Brain microvascular endothelial cell (primary cell): ENCODE data around the gene EFCAB5.

Experiments used
- DNase-seq: peaks from one replicate; pipeline ENCODE4 v3.0.0-alpha.2; 2020
- H3K27ac ChIP-seq: fragments of 250-450 bp; sonication (Bioruptor Pico); 2 replicates; pipeline ENCODE4 v1.5.1; 2020; ENCODE audit warnings: mild to moderate bottlenecking, moderate library complexity
- H3K27me3 ChIP-seq: fragments of 250-450 bp; sonication (Bioruptor Pico); replicated peaks from 2 replicates; pipeline ENCODE4 v1.5.1; 2020; ENCODE audit warnings: mild to moderate bottlenecking
- H3K36me3 ChIP-seq: fragments of 250-450 bp; sonication (Bioruptor Pico); replicated peaks from 2 replicates; pipeline ENCODE4 v1.5.1; 2020; ENCODE audit warnings: mild to moderate bottlenecking
- H3K4me3 ChIP-seq: 2 replicates; pipeline ENCODE4 v1.5.1; 2011; ENCODE audit warnings: low read depth, mild to moderate bottlenecking, control low read depth, low read length, moderate library complexity
- in situ Hi-C: cut with HindIII; loops from 2 replicates; pipeline ENCODE4 v1.10.0; 2017; ENCODE audit warnings: low sequenced_read_pairs, low pct_ligation_motif_present
- TF ChIP-seq, protein P1 (sequence below): IDR thresholded peaks from 2 replicates; pipeline ENCODE4 v1.5.1; 2011; ENCODE audit warnings: low read depth, mild to moderate bottlenecking, moderate library complexity, low read length, control low read depth, inconsistent platforms; ENCODE audit errors: missing control alignments

EFCAB5 gene

DNA sequence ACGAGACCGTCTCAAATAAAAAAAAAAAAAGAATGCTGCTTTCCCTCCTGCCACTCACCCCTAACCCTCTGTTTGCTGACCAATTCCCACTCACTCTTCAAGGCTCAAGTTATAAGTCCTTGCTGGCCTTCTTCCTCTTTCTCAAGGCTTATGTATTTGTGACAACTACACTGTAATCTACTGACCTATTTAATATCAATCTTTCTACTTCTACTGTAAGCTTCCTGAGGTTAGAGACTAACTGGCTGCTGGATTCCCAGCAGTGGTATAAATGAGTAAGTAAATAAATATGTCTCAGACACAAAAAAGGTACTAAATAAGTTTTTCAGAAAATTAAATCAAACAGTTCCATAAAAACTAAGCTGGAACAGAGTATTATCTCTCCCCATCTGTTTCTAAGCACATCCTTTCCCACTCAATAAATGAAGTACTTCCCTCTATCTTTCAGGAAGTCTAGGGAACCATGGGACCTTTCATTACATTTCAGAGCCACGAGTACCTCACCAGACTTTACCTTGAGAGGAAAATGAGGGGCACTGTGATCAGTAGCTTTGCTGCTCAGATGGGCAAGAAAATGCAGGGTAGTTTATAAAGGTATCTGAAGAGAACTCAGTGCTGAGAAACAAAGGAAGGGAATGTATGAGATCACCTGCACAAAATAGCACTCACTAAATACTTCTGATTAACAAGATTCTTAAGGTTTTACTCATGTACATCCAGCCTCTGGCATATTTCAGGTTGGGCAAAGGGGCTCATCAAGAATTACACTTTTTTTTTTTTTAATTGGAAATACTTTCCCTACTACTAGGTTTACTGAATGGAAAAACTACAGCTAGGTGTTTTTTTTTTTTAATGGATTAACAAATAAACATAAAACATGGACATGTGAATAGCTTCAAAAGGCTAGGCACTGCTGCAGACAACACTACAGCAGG is 22.2 kb upstream of the EFCAB5 start:
- TF ChIP-seq, protein P1, sequence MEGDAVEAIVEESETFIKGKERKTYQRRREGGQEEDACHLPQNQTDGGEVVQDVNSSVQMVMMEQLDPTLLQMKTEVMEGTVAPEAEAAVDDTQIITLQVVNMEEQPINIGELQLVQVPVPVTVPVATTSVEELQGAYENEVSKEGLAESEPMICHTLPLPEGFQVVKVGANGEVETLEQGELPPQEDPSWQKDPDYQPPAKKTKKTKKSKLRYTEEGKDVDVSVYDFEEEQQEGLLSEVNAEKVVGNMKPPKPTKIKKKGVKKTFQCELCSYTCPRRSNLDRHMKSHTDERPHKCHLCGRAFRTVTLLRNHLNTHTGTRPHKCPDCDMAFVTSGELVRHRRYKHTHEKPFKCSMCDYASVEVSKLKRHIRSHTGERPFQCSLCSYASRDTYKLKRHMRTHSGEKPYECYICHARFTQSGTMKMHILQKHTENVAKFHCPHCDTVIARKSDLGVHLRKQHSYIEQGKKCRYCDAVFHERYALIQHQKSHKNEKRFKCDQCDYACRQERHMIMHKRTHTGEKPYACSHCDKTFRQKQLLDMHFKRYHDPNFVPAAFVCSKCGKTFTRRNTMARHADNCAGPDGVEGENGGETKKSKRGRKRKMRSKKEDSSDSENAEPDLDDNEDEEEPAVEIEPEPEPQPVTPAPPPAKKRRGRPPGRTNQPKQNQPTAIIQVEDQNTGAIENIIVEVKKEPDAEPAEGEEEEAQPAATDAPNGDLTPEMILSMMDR, result no peak
- in situ Hi-C loops, result no loop called here
- no peaks in the 10 kb centered on the region for H3K27me3 ChIP-seq
- no peak overlapping the region for H3K4me3 ChIP-seq
- no peaks in the 10 kb centered on the region for H3K36me3 ChIP-seq
- H3K27ac ChIP-seq, result peak overlapping the region; percentile 25
- DNase-seq, result peak; percentile 12

DNA sequence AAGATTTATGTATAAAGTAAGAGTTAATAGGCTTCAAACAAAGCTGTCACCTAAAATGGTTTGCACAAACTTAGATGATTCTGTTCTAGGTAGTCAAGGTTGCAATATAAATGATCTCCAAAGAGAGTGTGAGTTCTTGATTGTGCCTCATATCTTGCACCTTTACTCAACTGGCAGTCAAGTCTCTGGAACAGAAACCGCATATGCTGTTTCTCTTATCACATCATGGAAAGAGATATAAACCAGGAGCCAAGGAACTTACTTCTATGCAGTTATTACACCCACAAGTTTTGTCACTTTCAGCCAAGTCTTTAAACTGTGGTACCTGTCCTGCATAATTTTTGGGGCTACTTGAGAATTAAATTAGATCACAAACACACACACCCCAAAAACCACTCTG is 16.6 kb upstream of the EFCAB5 start:
- Histone ChIP-seq H3K27me3 (no peaks in the 10 kb centered on the region), H3K27ac (no peak overlapping the region), H3K4me3 (no peak overlapping the region), H3K36me3 (no peaks in the 10 kb centered on the region)
- DNase-seq, result no peak
- TF ChIP-seq, protein P1, result no peak
- in situ Hi-C loops, result no loop called here

DNA sequence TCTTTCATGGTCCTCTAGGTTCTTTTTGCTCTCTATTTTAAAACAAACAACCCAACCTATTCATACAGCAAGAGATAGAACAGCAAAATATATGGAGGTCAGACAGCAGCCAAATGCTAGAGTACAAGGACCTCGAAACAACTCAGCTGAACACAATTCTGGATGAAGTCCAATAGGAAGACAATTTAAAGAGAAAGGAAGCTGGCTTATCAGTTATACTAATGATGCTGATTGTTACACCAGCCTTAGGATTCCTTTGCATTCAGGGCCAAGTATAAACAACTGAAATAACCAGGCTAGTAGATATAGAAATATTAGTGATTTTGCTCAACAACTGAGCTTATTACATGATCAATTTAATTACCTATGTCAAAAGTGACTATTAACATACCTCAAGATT is 13.9 kb upstream of the EFCAB5 start:
- in situ Hi-C loops, result no loop called here
- no peak overlapping the region for H3K4me3 ChIP-seq
- DNase-seq, result no peak

DNA sequence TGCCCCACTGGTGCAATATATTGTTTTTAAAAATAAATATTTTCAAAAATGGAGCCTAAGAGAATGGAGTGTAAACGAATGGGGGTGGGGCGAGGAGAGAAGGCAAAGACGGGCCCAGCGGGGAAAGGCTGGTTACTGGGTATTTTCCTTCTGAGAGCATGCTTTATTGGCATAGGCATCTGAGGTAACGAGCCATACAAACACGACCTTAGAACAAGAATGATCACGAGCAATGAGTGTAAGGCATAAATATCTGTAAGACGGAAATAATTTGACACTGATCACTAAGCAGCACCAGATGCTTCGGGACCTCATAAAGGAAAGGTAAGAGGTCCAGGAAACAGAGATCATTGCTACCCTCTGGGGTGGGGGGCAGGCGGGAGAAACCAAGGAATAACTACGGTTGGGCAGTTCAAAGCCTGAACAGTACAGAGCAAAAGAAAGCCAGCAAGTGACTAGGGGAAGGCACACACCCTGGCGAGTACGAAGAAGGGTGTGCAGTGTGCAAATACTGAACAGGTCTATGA is 12.4 kb upstream of the EFCAB5 start:
- peak overlapping the region; percentile 56 for H3K27ac ChIP-seq
- no peaks in the 10 kb centered on the region for H3K27me3 ChIP-seq
- TF ChIP-seq, protein P1, result no peak
- H3K36me3 ChIP-seq, result no peaks in the 10 kb centered on the region
- peak; percentile 7 for DNase-seq
- in situ Hi-C loops, result no loop called here
- peak overlapping the region; percentile 100 for H3K4me3 ChIP-seq

More for the DNA sequence above, 13.9 kb upstream of the EFCAB5 start:
- H3K27me3 ChIP-seq, result no peaks in the 10 kb centered on the region
- H3K27ac ChIP-seq, result no peak overlapping the region
- no peaks in the 10 kb centered on the region for H3K36me3 ChIP-seq
- TF ChIP-seq, protein P1, result no peak

DNA sequence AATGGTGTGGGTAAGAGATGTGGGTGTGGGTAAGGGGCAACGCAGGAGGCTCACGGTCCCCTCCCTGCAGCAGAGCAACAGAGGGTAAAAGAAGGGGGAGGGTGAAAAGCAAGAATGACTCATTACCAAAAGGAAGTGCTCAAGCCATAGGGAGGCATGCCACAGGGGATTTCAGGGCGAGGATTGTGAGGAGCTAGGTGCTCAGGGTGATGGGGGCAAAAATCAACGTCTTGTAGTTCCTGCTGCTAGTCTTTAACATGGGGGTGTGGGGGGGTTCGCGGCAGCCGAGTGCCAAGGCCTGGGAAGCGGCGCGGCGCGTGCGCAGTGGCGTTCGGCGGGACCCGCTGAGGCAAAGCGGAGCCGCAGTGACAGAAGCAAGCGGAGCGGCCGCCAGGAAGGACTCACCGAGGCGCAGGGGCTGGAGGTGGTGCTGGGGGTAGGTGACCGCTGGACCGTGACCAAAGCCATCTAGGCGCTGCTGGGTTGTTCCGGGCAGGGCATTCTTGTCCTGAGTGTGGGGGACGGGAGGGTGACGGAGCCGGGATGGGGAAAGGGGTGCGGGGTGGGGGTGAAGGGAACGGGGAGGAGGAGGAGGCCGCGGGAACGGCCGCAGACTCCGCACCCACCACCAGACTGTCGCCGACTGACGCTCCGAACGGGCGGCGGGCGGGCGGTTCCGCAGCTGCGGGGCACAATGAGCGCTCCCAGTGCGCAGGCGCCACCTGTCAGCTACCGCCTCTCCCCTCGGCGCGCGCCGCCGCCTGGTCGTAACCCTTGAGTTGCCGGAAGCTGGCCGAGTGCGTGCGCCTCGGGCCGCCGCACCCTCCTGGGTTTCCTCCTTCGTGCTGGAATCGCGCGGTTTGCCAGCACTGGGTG is 11.7 kb upstream of the EFCAB5 start, which contains the start of gene SSH2:
Gene SSH2, minus strand, starts transcription at position 696 of the 876 bp plus-strand sequence. Its CDS starts 228 bp downstream, at position 468.
- peak; percentile 76 for DNase-seq
- TF ChIP-seq, protein P1, result no peak
- H3K27ac ChIP-seq, result peak within 1 kb of the TSS; percentile 56
- H3K27me3 ChIP-seq, result no peaks in the 10 kb centered on the region
- H3K4me3 ChIP-seq, result peak within 1 kb of the TSS; percentile 100
- H3K36me3 ChIP-seq, result no peaks in the 10 kb centered on the region
- in situ Hi-C loops, result no loop called here
